ENCODE results near the gene TRIM21. TPM values are rescaled to one million over a fixed set of nuclear protein-coding genes. Genes with fewer than 3 reads are reported as not detected.
"Not testable (repeated sequence)": the region's sequence is repeated elsewhere in the genome, so short reads cannot be mapped to it uniquely, and the experiment has no call there.

Gene TRIM21
- polyA plus RNA-seq (ENCODE audit: insufficient read length in 12 of 12), result 10 to 100 TPM in 4 of 12 donors, 1 to 10 TPM in 6, not detected in 2; 6.2 to 18.3 (median 8.7) TPM
- long read RNA-seq, donor 1, transcript TRIM21-201 (7 exons, 1,924 nt), result major isoform, 9 of 14 reads
- long read RNA-seq, donor 1, partial matches to known transcripts, result 5 of 14 reads
- long read RNA-seq, donor 1, other reads (novel, unspliced or antisense), result 0 of 14 reads
- long read RNA-seq, donor 2, partial matches to known transcripts, result 0 of 1 reads
- long read RNA-seq, donor 2, other reads (novel, unspliced or antisense), result 0 of 1 reads
- long read RNA-seq, donor 3, result 0 reads
- long read RNA-seq, donor 4, result 0 reads
- long read RNA-seq, donor 5, result 0 reads
- long read RNA-seq, donor 6, partial matches to known transcripts, result 0 of 2 reads
- long read RNA-seq, donor 6, other reads (novel, unspliced or antisense), result 0 of 2 reads
- long read RNA-seq, donor 7, result 0 reads
- long read RNA-seq, donor 8, partial matches to known transcripts, result 0 of 4 reads
- long read RNA-seq, donor 8, other reads (novel, unspliced or antisense), result 0 of 4 reads
- long read RNA-seq, donor 9, result 0 reads
- long read RNA-seq, donor 10, partial matches to known transcripts, result 0 of 2 reads
- long read RNA-seq, donor 10, other reads (novel, unspliced or antisense), result 0 of 2 reads
- long read RNA-seq, donor 11, partial matches to known transcripts, result 0 of 1 reads
- long read RNA-seq, donor 11, other reads (novel, unspliced or antisense), result 0 of 1 reads

DNA sequence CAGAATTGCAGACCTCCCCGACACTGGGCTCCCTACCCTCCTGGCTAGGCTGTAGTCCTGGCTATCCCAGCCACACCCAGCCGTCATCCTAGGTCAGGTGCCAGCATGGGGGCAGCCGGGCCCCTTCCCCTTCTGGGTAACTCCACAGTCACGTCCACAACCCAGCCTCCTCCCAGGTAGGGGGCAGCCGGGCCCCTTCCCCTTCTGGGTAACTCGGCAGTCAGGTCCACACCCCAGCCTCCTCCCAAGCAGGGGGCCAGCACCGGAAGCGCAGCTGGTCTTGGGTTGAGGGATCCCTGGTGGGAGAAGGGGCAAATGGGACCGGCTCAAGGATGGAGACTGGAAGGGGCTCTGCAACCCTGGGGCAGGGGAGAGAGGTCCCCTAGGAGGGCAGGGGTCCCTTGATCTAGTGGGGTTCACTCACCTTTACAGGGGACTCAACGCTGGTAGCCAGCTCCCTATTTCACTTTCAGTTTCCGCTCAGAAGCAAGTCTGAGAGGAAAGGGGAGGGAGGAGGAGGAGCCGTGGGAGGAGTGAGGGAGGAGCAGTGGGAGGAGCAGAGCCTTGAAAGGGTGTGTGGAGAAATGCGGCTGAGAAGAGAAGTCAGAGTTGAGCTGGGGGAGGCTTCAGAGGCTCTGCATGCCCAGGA, at the start of gene TRIM21:
Gene TRIM21 (minus strand): TSS at position 494 of the 649 bp plus-strand sequence. CDS start 3,293 bp downstream, outside the sequence.
- DNase-seq, result peak; percentile 88

DNA sequence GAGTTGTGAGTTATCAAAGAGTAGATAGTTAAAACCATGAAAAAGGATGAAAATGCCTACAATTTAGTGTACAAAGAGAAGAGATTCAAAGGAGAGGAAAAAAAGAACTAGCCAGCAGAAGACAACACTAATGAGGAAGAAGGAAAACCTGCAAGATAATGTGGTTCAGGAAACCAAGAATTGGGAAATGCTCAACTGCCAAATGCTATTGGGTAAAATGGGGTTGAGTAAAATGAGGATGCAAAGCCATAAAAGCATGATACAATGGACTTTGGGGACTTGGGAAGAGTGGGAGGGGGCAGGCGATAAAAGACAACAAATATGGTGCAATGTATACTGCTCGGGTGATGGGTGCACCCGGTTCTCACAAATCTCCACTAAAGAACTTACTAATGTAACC, 48.0 kb upstream of the TRIM21 start:
- DNase-seq, result no peak

DNA sequence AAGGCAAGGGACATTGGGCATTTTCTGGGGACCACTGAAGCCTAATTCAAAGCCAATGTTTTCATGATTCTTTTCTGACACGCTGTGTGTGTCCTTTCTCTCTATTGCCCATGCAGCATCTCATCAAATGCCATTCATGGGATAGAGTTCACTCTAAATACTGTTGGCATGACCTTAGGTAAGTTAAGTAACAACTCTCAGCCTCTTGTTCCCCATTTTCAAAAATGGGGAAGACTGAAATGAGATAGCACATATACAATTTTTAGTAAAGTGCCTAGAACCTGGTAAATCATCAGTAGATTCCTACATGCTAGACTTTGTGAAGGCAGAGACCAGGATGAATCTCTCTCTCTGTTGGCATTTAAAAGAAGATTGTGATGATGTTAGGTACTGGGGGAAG, 42.9 kb upstream of the TRIM21 start:
- DNase-seq, result no peak

DNA sequence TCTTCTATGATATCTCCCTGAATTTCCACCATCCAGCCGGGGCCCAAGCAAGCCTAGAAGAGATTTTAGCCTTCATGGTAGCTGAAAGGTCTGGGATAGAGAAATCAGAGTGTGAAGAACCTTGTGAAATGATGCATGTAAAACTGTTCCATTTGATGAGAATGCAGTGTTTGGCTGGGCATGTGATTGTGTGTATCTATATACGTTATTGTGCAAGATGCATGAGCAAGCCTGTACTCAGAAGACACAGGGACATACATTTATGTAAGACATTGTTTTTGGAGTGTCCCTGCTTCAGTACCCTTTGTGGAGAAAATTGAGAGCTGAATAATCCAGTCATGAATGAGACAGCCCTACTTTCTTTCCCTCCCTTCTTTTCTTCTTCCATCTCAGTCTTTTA, 40.4 kb upstream of the TRIM21 start:
- DNase-seq, result no peak

DNA sequence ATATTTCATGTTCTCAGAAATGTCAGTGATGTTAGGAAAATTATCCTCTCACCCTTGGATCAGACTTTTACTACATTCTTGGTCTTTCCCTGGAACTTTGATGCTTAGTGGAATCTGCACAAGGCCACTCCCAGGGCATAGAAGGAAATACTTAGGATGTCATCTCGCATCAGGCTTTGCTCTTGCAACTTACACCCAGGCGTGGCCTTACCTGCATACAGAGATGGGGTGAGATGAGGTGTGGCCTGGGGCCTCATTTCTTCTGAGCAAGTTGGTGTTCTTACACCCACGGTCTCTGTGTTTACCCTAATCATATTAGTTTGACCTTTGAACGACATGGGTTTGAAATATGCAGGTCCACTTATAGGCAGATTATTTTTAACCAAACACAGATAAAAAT, 36.5 kb upstream of the TRIM21 start:
- no peak for DNase-seq

DNA sequence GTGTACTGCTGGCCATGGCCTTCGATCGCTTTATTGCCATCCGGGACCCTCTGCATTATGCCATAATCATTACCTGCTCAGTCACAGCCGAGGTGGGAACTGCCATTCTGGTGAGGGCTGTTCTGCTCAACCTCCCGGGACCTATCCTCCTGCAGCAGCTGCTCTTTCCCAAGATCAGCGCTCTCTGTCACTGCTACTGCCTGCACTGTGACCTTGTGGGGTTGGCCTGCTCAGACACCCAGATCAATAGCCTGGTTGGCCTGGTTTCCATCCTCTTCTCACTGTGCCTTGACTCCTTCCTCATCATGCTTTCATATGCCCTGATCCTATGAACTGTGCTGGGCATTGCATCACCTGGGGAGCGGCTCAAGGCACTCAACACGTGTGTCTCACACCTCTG, 24.9 kb upstream of the TRIM21 start:
- no peak for DNase-seq

DNA sequence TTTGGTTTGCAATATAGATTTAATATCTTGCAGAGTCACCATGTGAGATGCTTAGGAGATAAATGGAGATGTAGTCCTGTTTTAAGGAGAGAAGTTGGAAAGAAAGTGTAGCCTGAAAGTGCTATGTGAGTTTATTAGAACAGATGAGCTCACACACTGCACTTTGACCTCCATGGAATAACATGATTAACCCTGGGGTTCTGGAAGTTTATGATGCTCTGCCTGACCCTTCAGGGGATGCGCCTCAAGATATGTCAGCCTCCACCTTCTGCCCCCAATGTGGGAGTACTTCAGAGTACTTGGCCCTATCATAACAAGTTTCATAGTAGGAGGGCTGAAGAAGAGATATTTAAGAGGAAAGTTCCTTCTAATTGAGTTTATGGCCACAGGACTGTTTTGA, 23.3 kb upstream of the TRIM21 start:
- DNase-seq, result no peak

DNA sequence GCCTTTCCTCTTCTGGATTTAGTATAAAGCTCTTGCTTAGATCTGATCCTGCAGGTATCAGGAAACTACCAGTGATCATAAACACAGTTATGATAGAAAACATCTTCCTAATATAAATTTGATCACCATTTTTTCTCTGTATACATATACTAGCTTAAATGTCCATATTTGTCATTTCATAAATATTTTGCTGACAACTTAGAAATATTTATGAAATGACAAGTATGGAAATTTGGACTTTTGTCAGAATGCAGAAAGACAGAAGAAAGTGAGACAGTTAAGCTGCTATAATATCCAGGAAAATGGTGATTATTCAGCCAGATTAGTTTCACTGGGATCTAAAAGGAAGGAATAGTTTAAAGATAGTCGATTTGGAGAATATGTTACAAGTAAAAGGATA, 22.8 kb upstream of the TRIM21 start:
- no peak for DNase-seq

DNA sequence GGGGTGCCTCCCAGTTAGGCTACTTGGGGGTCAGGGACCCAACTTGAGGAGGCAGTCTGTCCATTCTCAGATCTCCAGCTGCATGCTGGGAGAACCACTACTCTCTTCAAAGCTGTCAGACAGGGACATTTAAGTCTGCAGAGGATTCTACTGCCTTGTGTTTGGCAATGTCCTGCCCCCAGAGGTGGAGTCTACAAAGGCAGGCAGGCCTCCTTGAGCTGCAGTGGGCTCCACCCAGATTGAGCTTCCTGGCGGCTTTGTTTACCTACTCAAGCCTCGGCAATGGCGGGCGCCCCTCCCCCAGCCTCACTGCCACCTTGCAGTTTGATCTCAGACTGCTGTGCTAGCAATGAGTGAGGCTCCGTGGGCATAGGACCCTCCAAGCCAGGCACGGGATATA, 12.7 kb upstream of the TRIM21 start:
- not testable (repeated sequence) for DNase-seq

DNA sequence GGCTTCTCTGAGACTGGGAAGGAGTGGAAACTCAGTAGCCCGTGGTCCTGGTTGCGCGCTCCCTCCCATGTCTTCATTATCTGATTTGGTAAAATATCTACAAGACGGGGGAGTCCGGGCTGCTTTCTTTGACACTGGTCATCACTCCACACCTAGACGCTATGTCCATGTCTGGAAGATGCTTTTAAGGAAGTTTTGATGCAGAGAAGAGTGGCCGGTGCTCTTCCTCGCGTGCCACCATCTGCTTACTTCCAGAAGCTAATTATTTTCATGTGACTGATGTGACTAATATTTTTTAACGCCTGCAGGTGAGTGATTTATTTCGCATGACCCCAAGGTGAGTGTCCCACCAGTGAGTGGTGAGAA, 339 bp upstream of the TRIM21 start:
- DNase-seq, result no peak

DNA sequence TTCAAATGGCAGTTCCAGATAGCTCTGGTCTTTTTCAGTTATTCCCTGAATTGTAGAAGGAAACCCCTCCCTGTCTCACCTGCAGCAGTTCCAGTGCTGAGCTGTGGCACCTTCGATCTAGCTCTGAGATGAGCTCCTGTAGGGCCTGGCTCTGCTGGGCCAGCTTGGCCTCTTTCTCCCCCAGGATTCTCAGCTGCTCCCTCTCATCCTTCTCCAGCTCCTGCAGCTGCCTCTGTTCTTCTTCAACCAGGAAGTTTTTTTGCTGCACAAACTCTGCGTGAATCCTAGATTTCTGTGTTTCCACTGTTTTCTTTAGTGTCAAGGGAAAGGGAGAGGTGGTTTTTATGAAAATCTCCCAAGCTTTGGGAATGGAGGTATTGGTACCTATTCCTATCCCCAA, 5.3 kb downstream of the TRIM21 start:
- no peak for DNase-seq

DNA sequence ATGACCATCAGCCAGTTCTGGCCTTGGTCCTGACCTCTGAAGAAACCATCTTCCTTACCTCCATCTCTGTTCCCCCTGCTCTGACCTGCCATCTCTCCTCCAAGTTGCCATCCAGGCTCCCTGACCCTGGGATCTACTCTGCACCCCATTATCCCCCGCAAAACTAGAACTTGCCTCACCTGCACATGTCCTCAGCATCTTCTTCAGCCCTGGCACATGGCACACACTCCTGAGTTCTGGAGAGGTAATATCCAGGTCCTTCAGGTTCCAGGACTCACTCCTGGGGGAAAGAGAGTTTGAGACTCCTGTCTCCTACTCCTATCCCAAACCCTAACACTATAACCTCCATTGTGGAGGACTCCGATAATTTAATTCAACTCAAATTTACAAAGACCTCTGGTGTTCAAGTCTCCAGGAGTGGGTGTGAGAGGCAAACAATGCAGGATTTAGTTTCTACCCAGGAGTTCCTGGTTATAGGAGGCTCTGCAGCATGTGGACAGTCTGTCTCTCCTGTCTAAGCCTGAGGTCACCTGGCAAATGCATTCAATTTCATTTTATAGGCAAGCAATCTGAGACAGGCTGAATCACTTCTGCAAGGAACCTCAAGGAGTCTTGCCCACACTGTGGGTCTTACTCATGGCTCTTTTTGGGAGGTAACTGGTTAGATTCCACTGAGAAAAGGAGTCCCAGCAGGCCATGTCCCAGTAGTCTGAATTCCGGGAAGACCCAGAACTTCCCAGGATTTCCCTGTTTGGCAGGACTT, 7.3 kb downstream of the TRIM21 start:
- DNase-seq, result no peak

DNA sequence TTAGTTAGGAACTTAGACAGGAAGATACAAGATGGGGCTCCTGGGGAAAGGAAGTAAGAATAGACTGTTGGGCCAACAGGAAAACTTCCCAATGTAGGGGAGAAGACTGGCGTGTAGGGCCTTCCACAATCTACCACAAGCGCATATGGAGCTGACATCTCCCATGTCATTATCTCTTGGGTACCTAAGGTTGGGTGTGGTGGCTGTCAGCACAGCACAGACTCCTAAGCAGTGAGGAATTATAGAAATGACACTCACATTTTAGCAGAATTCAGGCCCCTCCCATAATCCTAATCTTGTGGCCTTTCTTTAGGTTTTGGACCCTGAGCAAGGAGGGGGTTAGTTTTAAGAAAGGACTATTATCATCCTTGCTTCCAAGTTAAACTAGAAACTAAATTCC, 11.6 kb downstream of the TRIM21 start:
- DNase-seq, result no peak

DNA sequence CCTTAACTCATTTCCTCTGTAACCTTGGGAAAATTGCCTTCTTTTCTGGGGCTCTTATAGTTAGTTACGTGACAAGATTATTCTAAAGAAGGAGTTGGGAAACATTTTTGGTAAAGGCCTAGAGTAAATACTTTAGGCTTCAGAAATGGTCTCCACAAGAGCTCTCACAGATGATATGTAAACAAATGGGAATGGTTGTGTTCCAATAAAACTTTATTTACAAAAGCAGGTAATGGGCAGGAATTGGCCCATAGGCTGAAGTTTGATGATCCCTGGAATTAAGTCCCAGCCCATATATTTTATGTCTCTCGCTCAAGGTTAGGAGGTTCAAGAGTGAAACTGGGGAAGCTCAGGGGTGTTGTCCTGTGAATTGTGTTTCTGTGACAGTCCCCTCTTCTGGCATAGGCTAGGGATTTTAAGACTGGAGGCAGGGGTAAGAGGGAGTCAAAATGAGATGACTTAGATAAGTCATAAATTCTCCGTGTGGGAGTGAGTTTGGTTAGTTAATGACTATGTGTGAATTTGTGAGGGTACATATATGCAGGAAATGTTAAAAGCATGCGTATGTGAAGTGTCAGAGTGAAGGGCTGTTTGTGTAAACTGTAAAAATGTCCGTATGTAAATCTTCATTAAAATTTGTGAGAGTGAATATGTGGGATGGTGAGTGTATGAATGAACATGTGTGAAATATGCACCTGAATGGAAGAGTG, 17.9 kb downstream of the TRIM21 start:
- no peak for DNase-seq

DNA sequence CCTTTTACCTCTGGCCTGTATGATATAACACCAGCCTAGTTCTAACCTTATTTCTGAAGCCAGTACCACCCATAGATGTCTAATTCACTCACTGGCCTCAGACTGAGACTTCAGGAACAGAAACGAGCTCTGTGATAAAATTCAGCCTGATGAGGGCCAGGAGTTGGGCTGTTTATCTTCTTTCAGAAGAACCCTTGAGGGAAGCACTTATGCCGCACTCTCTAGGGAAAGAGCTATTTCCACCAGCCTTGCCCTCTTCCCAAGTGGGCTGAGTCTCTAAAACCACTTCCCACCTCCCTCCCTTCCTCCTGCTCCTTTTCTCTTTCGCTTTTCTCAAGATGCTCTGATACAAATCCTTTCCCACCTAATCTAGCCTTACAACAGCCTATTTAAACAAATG, 23.3 kb downstream of the TRIM21 start:
- no peak for DNase-seq

DNA sequence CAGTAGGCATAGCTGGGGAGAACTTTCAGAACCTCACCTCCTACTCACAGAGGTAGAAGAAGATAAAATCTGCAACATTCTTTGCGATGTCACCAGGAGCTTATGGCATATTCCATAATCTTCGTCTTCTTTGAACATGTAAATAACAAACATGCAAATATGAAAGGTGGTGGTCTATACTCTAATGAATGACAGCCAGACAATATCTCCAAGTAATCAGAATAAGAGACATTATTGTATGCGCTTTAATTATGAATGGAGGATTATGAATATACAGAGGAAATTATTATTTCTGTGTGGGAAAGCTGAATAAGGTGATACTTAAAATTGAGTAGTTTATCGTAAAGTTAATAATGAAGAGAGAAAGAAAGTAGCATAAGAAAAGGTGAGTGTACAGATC, 25.2 kb downstream of the TRIM21 start, which contains the start of gene OR52B4:
Gene OR52B4 (minus strand): TSS at position 101 of the 400 bp plus-strand sequence. CDS start 91 bp downstream, at position 10.
- DNase-seq, result no peak

DNA sequence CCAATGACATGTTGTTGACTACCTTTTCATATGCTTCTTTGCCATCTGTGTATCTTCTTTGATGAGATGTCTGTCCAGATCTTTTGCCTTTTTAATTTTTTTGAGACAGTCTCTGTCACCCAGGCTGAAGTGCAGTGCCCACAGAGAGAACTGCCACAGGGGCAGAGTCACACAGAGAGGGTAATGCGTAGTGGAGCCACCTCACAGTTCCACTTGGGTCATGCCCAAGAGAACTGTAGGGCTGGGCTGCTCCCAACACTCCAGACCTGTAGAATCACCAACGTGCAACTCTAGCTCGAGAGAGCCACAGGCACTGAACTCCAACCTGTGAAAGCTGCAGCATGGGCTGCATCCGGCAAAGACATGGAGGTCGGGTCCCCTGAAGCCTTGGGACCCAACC, 45.4 kb downstream of the TRIM21 start:
- DNase-seq, result not testable (repeated sequence)

DNA sequence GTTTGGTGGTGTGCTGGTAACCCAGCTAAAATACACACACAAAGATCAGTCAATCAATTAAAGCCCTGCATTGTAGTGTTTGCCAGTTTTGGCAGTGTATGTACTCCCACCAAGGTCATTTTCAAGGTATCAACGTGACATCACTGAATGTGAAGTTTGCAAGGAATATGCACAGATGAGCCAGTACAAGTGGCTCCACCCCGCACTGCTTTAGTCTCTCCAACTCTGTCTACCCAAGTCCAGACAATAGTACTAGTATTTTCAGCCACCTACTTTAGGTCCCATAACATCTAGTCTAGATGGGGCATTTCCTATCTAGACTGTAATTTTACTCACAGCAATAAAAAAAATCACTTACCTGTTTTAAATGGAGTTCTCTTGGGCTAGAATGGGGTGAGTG, 48.1 kb downstream of the TRIM21 start:
- DNase-seq, result not testable (repeated sequence)

Measured in muscle of arm (tissue), 14 donors.